Fibroblast of skin of back (primary cell): ENCODE data around the gene SYNE3.

ENCODE experiments used
- DNase-seq: peaks from one replicate; pipeline ENCODE4 v3.0.0-alpha.2; 2013

The SYNE3 gene

DNA sequence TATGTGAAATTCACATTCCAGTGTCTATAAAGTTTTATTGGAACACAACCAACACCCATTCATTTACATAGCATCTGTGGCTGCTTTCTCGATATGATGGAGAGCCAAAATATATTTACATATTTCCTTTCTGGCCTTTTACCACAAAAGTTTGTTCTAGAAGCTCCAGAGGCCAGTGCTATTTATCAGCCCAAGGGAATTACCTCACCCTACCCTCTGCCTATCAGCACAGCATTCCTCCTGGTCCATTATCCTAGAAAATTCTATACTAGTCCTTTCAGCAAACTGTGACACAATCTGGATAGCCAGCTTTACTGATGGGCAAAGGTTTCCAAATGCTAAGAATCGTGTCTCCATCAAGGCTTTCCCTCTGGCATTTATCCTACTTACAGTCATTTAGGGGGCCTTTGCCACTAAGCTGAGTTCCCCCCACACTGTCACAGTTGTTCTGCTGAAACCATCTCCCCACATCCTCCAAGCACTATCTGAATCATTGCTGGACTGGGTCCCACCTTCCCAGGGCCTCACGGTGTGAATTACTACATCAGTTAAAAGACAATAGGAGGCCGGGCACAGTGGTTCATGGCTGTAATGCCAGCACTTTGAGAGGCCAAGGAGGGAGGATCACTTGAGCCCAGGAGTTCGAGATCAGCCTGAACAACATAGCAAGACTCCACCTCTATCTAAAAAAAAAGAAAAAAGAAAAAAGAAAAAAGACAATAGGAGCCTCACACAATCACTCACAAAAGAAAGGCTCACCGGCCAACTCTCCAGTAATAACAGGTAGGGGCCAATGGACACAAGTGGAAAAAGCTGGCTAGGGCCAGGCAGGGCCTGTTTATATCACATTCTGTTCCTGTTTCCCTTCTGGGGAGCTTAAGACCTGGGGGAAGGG, 12.1 kb downstream of the SYNE3 start:
- peak; percentile 80 for DNase-seq

GRCh38 chr14:95503365-95504134, 12.9 kb downstream of the SYNE3 start:
- DNase-seq: no peak

DNA sequence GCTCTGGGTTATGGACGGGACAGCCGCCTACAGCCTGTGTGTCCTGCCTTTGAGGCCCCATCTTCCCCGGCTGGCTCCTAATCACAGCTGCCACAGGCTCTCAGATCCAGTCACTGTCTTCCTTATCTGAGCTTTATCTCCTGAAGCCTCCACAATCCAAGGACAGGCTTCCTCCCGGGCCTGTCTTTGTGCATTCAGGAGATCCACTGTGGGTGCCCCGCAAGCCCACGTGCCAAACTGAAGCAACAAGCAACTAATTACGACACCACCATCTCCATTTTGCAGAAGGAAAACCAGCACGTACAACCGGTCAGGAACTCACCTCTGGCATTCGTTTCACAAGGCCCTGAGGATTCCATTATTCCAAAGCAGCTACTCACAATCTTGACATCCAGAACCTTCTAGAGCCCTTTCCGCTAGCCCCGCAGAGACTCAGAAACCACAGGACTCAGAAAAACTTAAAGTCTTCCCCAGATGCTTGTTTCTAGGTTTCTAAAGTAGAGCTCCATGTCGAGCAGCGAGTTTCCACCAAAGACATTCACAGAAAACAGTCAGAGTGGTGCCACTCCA, 14.0 kb downstream of the SYNE3 start:
- DNase-seq: no peak

DNA sequence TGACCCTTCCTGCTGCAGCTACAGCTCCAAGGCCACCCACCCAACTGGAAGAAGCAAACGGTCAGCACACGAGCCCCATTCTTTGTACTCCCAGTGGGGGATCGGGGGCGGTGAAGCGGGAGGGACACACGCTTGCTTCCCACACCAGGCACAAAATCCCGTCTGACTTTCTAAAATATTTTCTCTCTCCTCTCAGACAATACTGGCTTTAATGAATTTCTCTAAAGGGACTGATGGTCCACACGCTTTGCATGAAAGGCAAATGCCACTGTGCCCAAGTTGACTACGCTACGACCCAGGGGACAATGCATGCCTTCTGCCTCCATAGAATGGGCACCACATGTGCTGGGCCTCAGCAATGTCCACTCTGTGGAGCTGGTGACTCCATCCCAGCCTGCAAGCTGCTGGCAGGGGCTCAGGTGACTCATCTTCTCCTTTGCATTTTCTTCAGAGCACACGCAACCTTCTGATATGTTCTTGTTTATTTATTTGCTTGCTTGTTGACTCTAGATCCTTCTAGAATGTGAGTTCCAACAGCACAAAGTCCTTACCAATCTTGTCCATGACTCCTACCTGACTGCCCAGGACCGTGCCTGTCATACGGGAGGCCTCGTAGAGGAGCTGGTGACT, 15.6 kb downstream of the SYNE3 start:
- peak; percentile 80 for DNase-seq

DNA sequence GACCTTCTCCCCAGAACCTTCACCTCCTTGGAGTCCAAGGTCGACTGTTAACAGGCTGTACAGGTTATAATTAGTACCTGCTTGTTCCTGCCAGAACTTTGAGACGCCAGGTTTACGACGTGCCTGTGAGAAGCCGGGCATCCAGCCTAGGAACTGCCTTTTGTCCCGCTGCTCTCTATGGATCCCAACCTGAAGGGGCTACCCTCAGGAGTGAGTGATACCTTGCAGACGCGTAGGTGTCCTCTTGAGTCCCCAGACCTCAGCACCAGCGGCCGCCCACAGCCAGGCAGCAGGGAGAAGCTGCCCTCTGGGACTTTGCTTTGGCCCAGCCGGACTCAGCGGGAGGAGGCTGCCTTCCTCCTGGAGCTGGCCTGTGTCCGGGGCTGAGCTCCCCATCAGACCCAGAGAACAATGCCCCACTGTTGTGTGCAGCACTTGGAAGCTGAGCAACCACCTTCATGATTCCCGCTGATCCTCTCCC, 16.2 kb downstream of the SYNE3 start:
- DNase-seq: no peak

GRCh38 chr14:95499354-95499750, 17.1 kb downstream of the SYNE3 start:
- DNase-seq: no peak

- no peak for DNase-seq
Observed at GRCh38 chr14:95498622-95499353, 17.7 kb downstream of the SYNE3 start.

DNA sequence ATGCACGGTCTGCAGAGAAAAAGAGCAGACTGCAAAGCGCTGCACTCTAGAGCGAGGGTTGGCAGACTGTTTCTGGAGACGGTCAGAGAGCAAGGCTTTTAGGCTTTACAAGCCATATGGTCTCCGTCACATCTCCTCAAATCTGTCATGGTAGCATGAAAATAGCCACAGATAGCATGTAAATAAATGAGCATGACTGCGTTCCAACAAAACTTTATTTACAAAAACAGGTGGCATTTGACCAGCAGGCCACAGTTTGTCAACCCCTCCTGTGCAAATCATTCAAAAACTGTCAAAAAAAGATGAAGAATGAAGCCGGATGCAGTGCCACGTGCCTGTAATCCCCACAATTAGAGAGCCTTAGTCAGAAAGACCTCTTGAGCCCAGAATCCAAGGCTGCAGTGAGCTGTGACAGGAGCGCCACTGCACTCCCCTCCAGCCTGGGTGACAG, 18.9 kb downstream of the SYNE3 start:
- DNase-seq: no peak

GRCh38 chr14:95496690-95497259, 19.7 kb downstream of the SYNE3 start:
- peak; percentile 39 for DNase-seq

GRCh38 chr14:95496111-95496681, 20.3 kb downstream of the SYNE3 start:
- DNase-seq: peak; percentile 57

DNA sequence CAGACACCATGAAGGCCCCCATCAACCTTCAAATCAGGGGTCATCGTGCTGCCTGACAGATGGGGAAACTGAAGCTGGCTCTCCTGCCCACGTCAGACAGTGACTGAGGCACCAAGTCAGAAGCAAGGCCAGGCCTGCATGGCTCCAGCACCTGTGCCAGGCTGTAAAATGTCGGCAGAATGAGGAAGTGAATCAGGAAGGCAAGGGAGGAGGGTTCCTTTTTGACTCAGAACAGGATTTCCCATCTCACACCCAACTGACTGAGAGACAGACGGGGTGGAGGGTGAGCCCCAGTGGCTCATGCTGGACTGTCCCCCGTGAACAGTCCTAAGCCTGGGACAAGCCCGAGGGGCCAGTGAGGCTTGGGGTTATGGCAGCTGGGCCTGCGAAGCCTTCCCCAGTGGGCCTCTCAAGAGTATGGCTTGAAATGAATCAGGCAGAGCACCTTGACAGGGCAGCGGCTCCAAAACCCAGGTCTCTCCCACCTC, 20.9 kb downstream of the SYNE3 start:
- no peak for DNase-seq

DNA sequence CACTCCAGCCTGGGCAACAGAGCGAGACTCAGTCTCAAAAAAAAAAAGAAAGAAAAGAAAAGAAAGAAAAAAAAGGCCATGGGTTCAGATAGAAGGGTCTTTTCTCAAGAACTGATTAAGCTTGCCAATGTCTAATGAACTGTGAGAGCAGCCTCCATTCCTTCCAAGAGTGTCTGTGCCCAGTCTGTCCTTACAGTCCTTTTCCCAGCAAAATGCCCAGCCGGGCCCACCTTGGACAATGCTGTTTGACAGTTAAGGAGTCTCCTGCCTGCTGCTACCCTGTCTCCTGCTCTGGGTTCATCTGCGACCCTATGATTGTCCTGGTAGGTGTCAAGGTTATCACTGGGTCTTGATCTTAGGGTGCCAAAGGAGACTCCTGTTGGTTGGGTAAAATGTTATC, 21.4 kb downstream of the SYNE3 start:
- DNase-seq: no peak

GRCh38 chr14:95494456-95494855, 22.0 kb downstream of the SYNE3 start:
- DNase-seq: no peak

- DNase-seq: no peak
Observed at GRCh38 chr14:95493976-95494375, 22.5 kb downstream of the SYNE3 start.

DNA sequence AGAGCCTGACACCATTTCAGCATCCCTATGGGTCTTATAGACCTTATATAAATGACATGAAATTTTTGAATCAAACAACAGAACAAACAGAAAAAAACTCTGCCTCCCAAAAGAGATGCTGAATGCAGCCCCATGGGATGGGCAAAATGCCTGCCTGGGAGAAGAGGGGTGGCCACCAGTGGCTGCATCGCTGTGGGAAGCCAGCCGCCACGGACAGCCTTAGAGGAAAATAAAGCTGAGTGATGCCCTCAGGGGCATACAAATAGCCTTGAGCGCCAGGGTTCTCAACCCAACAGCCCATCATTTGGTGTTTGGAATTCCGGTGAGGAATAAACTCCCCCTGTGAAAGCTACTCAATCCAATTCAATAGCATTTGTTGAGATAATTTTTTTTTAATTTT, 22.9 kb downstream of the SYNE3 start:
- DNase-seq: no peak

GRCh38 chr14:95491936-95492608, 24.4 kb downstream of the SYNE3 start:
- no peak for DNase-seq

DNA sequence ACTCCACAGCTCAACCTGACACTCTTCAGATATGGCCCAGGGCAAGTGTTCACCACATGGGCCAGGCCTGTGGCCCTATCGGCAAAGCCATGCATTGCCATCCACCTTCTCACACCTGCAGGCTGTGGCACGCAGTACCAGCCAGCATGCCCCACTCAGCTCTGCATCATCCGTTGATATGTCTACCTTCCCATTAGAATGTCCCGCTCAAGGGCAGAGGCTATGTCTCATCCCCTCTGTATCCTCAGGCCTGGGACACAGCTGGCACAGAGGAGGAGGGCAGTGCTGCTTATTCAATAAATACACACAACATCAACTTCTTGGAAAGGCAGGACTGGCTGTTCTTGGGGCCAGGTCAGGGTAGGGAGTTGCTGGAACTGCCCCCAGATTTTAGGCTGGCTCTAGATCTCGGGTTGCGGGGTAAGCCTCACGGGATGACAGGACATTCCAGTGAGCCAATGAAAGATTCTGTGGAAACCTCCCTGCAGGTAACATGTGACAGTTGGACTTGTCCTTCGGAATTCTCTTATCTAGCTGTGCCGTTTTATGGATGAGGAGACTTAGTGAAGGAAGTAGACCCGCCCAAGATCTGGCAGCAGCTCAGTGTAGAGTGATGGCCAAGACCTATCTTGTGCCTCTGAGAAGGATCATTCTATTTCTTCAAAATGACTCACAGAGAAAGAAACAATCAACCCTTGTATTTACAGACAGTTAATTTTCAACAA, 25.6 kb downstream of the SYNE3 start:
- no peak for DNase-seq

DNA sequence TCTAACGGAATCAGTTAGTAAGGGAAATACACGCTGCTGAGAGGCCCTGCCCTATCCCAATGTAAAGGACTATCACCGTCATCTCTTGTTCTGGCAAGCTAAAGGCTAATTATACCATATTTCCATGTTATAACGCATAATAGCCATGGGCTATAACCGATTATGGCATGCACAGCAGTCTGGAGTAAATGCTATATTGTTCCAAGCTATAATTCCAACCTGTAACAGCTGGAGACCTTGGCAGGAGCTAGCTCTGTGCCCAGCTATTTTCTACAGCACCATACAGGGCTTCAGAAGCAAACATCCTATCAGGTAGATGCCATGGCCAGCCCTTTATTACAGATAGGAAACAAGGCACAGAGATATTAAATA, 26.3 kb downstream of the SYNE3 start:
- no peak for DNase-seq

DNA sequence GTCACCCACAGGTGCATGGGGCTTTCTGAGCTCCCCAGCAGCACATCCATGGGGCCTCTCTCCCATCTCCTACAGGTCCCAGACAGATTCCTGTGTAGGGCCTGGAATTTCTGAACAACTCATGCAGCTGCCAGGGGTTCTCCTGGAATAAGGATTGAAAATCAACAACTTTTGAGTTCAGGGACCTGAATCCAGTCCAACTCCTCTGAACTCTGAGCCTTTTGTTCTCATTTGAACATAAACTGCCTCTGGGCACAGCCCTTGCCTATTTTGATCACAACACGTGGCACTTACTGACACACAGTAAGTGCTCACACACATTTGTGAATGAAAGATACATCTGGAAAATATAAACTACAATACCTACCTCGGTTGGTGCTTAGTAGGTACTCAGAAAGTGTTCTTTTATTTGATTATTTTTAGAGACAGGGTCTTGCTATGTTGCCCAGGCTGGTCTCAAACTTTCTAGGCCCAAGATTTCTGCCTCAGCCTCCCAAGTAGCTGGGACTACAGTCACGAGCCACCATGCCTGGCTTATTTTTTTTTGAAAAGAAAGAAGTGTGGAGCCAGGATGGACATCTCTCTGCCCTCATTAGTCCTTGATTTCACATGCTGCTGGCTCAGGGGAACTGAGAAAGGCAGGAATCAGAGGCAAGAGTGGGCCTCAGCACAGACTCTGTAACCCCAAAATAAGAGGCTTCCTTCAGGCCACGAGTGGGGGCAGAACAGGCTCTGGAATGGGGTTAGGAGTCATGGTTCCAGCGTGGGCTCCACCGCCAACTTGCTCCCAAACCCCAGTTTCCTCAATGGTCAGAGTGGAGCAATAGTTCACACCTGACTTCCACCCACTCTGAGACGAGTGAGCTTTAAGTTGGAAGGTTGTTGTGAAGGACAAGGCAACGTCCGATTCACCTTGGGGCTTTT, 27.0 kb downstream of the SYNE3 start:
- no peak for DNase-seq
